ENCODE results near the gene CRB3.

CRB3 gene

GRCh38 chr19:6476896-6477431, 12.9 kb downstream of the CRB3 start:
- DNase-seq (ENCODE audit: low read depth), result no peak
- no peak for TF ChIP-seq CTCF (IDR thresholded peaks at IDR 0.05; ENCODE audit: low read depth, low read length, missing control alignments)
- no peak overlapping the region for H3K4me3 ChIP-seq (ENCODE audit: low read depth, low read length)

- no peak overlapping the region for H3K4me3 ChIP-seq (ENCODE audit: low read depth, low read length)
- DNase-seq (ENCODE audit: low read depth), result no peak
- TF ChIP-seq CTCF (IDR thresholded peaks at IDR 0.05; ENCODE audit: low read depth, low read length, missing control alignments), result no peak
Measured at GRCh38 chr19:6478815-6479214, 14.7 kb downstream of the CRB3 start.

- DNase-seq (ENCODE audit: low read depth), result no peak
- TF ChIP-seq CTCF (IDR thresholded peaks at IDR 0.05; ENCODE audit: low read depth, low read length, missing control alignments), result no peak
- no peak overlapping the region for H3K4me3 ChIP-seq (ENCODE audit: low read depth, low read length)
Measured at GRCh38 chr19:6479836-6480398, 15.8 kb downstream of the CRB3 start.

- H3K4me3 ChIP-seq (ENCODE audit: low read depth, low read length), result peak overlapping the region; percentile 74
- DNase-seq (ENCODE audit: low read depth), result no peak
- TF ChIP-seq CTCF (IDR thresholded peaks at IDR 0.05; ENCODE audit: low read depth, low read length, missing control alignments), result no peak
Measured at GRCh38 chr19:6480848-6481415, 16.9 kb downstream of the CRB3 start.

GRCh38 chr19:6481541-6482342, 17.7 kb downstream of the CRB3 start, which contains the start of gene DENND1C:
Gene DENND1C (minus strand): TSS chr19:6481787. CDS start chr19:6481695, 92 bp downstream.
- H3K4me3 ChIP-seq (ENCODE audit: low read depth, low read length), result peak within 1 kb of the TSS; percentile 74
- peak; percentile 29 for DNase-seq (ENCODE audit: low read depth)
- TF ChIP-seq CTCF (IDR thresholded peaks at IDR 0.05; ENCODE audit: low read depth, low read length, missing control alignments), result peak; percentile 50

- DNase-seq (ENCODE audit: low read depth), result no peak
- TF ChIP-seq CTCF (IDR thresholded peaks at IDR 0.05; ENCODE audit: low read depth, low read length, missing control alignments), result no peak
- H3K4me3 ChIP-seq (ENCODE audit: low read depth, low read length), result peak overlapping the region; percentile 74
Measured at GRCh38 chr19:6482343-6482686, 18.2 kb downstream of the CRB3 start.
